Brain microvascular endothelial cell (primary cell): ENCODE data around the gene CDKN1A.

ENCODE experiments used
- DNase-seq: peaks from one replicate; pipeline ENCODE4 v3.0.0-alpha.2; 2020
- H3K27ac ChIP-seq: fragments of 250-450 bp; sonication (Bioruptor Pico); 2 replicates; pipeline ENCODE4 v1.5.1; 2020; ENCODE audit warnings: mild to moderate bottlenecking, moderate library complexity
- H3K27me3 ChIP-seq: fragments of 250-450 bp; sonication (Bioruptor Pico); replicated peaks from 2 replicates; pipeline ENCODE4 v1.5.1; 2020; ENCODE audit warnings: mild to moderate bottlenecking
- H3K36me3 ChIP-seq: fragments of 250-450 bp; sonication (Bioruptor Pico); replicated peaks from 2 replicates; pipeline ENCODE4 v1.5.1; 2020; ENCODE audit warnings: mild to moderate bottlenecking
- H3K4me3 ChIP-seq: 2 replicates; pipeline ENCODE4 v1.5.1; 2011; ENCODE audit warnings: low read depth, mild to moderate bottlenecking, control low read depth, low read length, moderate library complexity
- in situ Hi-C: cut with HindIII; loops from 2 replicates; pipeline ENCODE4 v1.10.0; 2017; ENCODE audit warnings: low sequenced_read_pairs, low pct_ligation_motif_present
- TF ChIP-seq, protein P1 (sequence below): IDR thresholded peaks from 2 replicates; pipeline ENCODE4 v1.5.1; 2011; ENCODE audit warnings: low read depth, mild to moderate bottlenecking, moderate library complexity, low read length, control low read depth, inconsistent platforms; ENCODE audit errors: missing control alignments

CDKN1A gene

GRCh38 chr6:36691612-36692011 lies 13.1 kb downstream of the CDKN1A start:
- H3K4me3 ChIP-seq, result no peak overlapping the region
- in situ Hi-C loops, result no loop called here
- no peak overlapping the region for H3K27ac ChIP-seq
- H3K36me3 ChIP-seq, result peaks cover 9% of the 10 kb centered on the region
- DNase-seq, result no peak
- TF ChIP-seq, protein P1, sequence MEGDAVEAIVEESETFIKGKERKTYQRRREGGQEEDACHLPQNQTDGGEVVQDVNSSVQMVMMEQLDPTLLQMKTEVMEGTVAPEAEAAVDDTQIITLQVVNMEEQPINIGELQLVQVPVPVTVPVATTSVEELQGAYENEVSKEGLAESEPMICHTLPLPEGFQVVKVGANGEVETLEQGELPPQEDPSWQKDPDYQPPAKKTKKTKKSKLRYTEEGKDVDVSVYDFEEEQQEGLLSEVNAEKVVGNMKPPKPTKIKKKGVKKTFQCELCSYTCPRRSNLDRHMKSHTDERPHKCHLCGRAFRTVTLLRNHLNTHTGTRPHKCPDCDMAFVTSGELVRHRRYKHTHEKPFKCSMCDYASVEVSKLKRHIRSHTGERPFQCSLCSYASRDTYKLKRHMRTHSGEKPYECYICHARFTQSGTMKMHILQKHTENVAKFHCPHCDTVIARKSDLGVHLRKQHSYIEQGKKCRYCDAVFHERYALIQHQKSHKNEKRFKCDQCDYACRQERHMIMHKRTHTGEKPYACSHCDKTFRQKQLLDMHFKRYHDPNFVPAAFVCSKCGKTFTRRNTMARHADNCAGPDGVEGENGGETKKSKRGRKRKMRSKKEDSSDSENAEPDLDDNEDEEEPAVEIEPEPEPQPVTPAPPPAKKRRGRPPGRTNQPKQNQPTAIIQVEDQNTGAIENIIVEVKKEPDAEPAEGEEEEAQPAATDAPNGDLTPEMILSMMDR, result no peak
- H3K27me3 ChIP-seq, result no peaks in the 10 kb centered on the region

DNA sequence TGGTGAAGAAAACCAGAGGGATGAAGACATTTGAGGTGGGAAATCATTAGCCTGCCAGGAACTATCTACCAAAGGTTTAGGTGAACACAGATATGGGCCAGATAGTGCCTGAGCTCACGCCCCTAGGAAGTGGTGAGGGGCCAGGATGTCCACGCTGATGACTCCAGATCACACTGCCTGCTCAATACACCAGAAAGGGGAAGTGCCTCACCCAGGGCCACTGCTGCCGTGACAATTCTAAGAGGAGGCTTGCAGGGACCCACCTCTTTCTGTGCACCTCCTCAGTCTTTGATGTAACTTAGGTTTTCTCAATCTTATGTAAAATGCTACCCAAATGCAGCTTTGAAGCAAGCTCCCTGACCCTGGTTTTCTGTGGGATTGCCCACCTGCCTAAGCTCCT lies 13.7 kb downstream of the CDKN1A start:
- H3K27me3 ChIP-seq, result no peaks in the 10 kb centered on the region
- TF ChIP-seq, protein P1, result no peak
- H3K27ac ChIP-seq, result no peak overlapping the region
- no peak for DNase-seq
- no peak overlapping the region for H3K4me3 ChIP-seq
- in situ Hi-C loops, result no loop called here
- peaks cover 3% of the 10 kb centered on the region for H3K36me3 ChIP-seq

DNA sequence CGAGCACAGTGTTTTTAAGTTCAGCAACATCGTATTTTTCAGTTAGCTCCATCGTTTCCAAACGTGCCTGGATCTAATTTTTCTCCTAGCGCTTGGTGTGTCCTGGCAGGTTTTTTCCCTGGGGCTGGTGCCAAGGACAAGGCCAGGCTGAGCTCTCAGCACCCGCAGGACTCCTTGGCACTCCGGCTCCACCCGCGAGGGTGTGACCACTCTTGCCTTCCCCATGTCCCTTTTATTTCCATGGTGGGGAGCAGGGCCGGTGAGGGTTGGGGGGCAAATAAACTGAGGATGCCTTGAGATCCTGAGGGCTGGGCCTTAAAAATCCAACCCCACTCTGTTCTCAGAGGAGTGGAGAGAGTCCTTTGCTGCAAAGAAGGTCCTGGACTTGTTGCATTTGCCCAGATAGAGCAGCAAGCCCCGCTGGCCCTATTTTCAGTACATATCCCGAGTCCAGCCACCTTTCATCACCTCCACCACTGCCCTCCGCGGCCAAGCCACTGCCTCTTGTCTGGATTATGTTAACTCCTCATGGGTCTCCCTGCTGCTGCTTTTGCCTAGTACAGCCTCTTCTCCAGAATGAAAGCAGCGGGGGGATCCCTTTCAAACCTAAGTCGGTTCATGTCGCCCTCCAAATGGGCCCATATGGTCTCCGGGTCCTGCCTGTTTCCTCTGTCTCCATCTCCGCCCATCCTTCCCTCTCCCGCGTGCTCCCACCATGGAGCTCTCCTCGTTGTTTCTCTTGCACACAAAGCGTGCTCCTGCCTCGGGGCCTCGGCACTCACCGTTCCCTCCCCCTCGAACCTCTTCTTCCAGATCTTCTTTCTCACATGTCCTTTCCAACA lies 14.6 kb downstream of the CDKN1A start:
- Histone ChIP-seq H3K27ac (no peak overlapping the region), H3K36me3 (no peaks in the 10 kb centered on the region), H3K4me3 (no peak overlapping the region), H3K27me3 (no peaks in the 10 kb centered on the region)
- DNase-seq, result no peak
- in situ Hi-C loops, result no loop called here
- TF ChIP-seq, protein P1, result no peak

DNA sequence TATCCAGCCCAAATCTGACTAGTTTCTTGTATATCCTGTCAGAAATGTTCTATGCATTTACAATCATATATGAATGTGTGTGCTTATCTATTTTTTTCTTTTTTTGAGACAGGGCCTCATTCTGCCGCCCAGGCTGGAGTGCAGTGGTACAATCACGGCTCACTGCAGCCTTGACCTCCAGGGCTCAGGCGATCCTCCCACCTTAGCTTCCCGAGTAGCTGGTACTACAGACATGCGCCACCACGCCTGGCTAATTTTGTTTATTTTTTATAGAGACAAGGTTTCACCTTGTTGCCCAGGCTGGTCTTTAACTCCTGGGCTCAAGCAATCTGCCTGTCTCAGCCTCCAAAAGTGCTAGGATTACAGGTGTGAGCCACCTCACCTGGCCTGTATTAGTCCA lies 16.1 kb downstream of the CDKN1A start:
- TF ChIP-seq, protein P1, result no peak
- Histone ChIP-seq H3K4me3 (no peak overlapping the region), H3K27ac (no peak overlapping the region), H3K36me3 (no peaks in the 10 kb centered on the region), H3K27me3 (no peaks in the 10 kb centered on the region)
- DNase-seq, result no peak
- in situ Hi-C loops, result no loop called here

DNA sequence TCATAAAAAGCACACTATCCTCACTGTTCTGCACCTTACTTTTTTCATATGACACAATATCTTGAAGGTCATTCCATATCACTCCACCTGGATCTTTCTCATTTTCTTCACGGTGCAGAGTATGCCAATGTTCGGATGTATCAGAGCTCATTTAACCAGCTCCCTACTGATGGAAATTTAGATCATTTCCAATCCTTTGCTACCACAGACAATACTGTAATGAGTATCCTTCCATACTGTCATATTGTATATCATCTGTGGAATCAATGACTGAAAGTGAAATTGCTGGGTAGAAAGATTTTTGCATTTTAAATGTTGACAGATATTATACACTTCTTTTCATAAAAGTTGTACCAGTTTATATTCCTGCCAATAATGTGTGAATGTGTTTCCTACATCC lies 16.9 kb downstream of the CDKN1A start:
- Histone ChIP-seq H3K36me3 (no peaks in the 10 kb centered on the region), H3K27ac (no peak overlapping the region), H3K27me3 (no peaks in the 10 kb centered on the region), H3K4me3 (no peak overlapping the region)
- DNase-seq, result no peak
- in situ Hi-C loops, result no loop called here
- TF ChIP-seq, protein P1, result no peak

DNA sequence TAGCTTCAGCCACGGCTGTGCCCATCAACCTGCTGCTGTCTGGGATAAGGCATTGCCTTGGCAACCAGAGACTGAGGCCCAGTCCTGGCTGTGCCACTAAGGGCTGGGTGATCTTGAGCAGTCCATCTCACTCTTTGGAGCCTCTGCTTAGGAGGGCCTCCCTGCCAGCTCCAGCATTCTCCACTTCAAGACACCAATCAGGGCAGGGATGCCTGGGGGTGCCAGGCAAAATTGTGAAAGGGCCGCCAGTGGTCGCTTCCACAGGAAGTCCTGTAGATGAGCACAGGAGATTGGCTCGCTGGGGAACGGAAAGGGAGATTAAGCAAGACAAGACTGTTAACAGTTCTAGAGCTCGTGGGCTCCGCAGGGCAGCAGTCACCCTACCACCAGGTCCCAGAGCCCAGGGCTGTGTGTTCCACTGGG lies 19.0 kb downstream of the CDKN1A start, which contains the start of gene RAB44:
Gene RAB44, plus strand, starts transcription at position 346 of the 423 bp plus-strand sequence. CDS start 6,410 bp downstream, outside the sequence.
- Histone ChIP-seq H3K4me3 (no peak within 1 kb of the TSS), H3K27ac (no peak within 1 kb of the TSS), H3K27me3 (no peaks in the 10 kb centered on the region), H3K36me3 (no peaks in the 10 kb centered on the region)
- in situ Hi-C loops, result no loop called here
- TF ChIP-seq, protein P1, result no peak
- no peak for DNase-seq
